AG08396 (cell line): ENCODE measurements around the gene WNT9B.

Experiments used
- DNase-seq: peaks from one replicate; pipeline ENCODE4 v3.0.0; 2012; ENCODE audit warnings: low spot score, mixed read lengths

Gene WNT9B

GRCh38 chr17:46884552-46884951, 33.2 kb downstream of the WNT9B start:
- no peak for DNase-seq

GRCh38 chr17:46885415-46886309, 34.3 kb downstream of the WNT9B start:
- no peak for DNase-seq

- DNase-seq, result no peak
Observed at GRCh38 chr17:46886310-46886663, 34.9 kb downstream of the WNT9B start.

GRCh38 chr17:46887717-46888116, 36.3 kb downstream of the WNT9B start:
- no peak for DNase-seq

GRCh38 chr17:46888727-46889126, 37.3 kb downstream of the WNT9B start:
- no peak for DNase-seq

GRCh38 chr17:46889519-46889918, 38.1 kb downstream of the WNT9B start:
- no peak for DNase-seq

- no peak for DNase-seq
Observed at GRCh38 chr17:46889992-46890564, 38.7 kb downstream of the WNT9B start.

- no peak for DNase-seq
Observed at GRCh38 chr17:46890638-46891037, 39.3 kb downstream of the WNT9B start.

GRCh38 chr17:46892192-46892703, 40.9 kb downstream of the WNT9B start:
- DNase-seq, result no peak

GRCh38 chr17:46894024-46894423, 42.6 kb downstream of the WNT9B start:
- no peak for DNase-seq

GRCh38 chr17:46894476-46895151, 43.2 kb downstream of the WNT9B start:
- DNase-seq, result no peak

- no peak for DNase-seq
Observed at GRCh38 chr17:46895171-46895570, 43.8 kb downstream of the WNT9B start.

- no peak for DNase-seq
Observed at GRCh38 chr17:46896991-46897390, 45.6 kb downstream of the WNT9B start.

GRCh38 chr17:46898364-46898763, 47.0 kb downstream of the WNT9B start:
- DNase-seq, result no peak

- no peak for DNase-seq
Observed at GRCh38 chr17:46898860-46899259, 47.5 kb downstream of the WNT9B start.

GRCh38 chr17:46901291-46901690, 49.9 kb downstream of the WNT9B start:
- no peak for DNase-seq

- DNase-seq, result no peak
Observed at GRCh38 chr17:46903762-46904672, 52.6 kb downstream of the WNT9B start.

- DNase-seq, result no peak
Observed at GRCh38 chr17:46908068-46908737, 56.8 kb downstream of the WNT9B start.

GRCh38 chr17:46910179-46910927, 59.0 kb downstream of the WNT9B start:
- no peak for DNase-seq

- no peak for DNase-seq
Observed at GRCh38 chr17:46911311-46911710, 59.9 kb downstream of the WNT9B start.

- no peak for DNase-seq
Observed at GRCh38 chr17:46915596-46915995, 64.2 kb downstream of the WNT9B start.
